HCT116 (cell line): Measurements from ENCODE around the gene FAM83F.

ENCODE experiments used
- CEBPB ChIP-seq: IDR thresholded peaks from 2 replicates; pipeline ENCODE4 v1.6.1; 2012; ENCODE audit warnings: low read depth
- EGR1 ChIP-seq: IDR thresholded peaks from 2 replicates; pipeline ENCODE4 v1.6.1; 2012; ENCODE audit warnings: low read depth
- EZH2 ChIP-seq: fragments of 200-600 bp; sonication (generic); IDR thresholded peaks from 2 replicates; pipeline ENCODE4 v1.6.1; 2017; ENCODE audit warnings: antibody characterized with exemption, mixed run types
- EZH2phosphoT487 ChIP-seq: fragments of 200-600 bp; IDR thresholded peaks from 2 replicates; pipeline ENCODE4 v1.6.1; 2018; ENCODE audit warnings: antibody characterized with exemption, borderline replicate concordance
- POLR2A ChIP-seq: IDR thresholded peaks from 2 replicates; pipeline ENCODE4 v1.7.0; 2011; ENCODE audit warnings: borderline replicate concordance; ENCODE audit not compliant: insufficient read depth, insufficient read length; ENCODE audit errors: extremely low read depth
- POLR2AphosphoS5 ChIP-seq: IDR thresholded peaks from 2 replicates; pipeline ENCODE4 v1.6.1; 2011; ENCODE audit warnings: mild to moderate bottlenecking, low read depth, low read length, moderate library complexity
- SRF ChIP-seq: IDR thresholded peaks from 2 replicates; pipeline ENCODE4 v1.6.1; 2012; ENCODE audit warnings: low read depth
- TF ChIP-seq, protein P1 (sequence below), 3 experiments: fragments of 200-600 bp in 1 of 3; sonication (generic) in 1 of 3; IDR thresholded peaks in 2 of 3; conservative IDR thresholded peaks in 1 of 3; 2 replicates each; pipeline ENCODE4 v1.5.1; 2012 to 2017; ENCODE audit warnings: low read depth in 2 of 3, low read length in 2 of 3, antibody characterized with exemption in 1 of 3, borderline replicate concordance in 1 of 3, control low read depth in 1 of 3, mild to moderate bottlenecking in 1 of 3, mixed read lengths in 1 of 3, mixed run types in 1 of 3, moderate library complexity in 1 of 3; ENCODE audit not compliant: insufficient read depth in 1 of 3
- TF ChIP-seq, protein P2 (sequence below): IDR thresholded peaks from 2 replicates; pipeline ENCODE4 v1.6.1; 2012

DNA sequence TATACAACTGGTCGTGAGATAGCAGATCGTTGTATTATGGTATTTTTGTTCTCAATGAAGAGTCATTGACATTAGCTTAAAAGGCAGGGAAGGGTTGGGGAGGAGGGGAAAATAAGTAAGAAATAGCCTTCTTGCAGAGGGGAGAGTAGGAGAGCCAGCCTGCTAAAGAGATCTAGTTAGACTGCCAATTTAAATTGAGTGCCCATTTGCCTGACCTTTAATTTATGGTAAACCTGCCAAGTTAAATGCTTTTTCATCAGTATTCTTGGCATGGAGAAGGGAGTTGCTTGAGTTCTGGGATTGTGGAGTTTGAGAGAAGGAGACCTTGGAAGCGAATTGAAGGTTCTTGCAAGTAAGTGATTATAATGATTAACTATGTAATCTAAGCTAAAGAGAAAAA lies 89.0 kb downstream of the FAM83F start:
- TF ChIP-seq, protein P1, sequence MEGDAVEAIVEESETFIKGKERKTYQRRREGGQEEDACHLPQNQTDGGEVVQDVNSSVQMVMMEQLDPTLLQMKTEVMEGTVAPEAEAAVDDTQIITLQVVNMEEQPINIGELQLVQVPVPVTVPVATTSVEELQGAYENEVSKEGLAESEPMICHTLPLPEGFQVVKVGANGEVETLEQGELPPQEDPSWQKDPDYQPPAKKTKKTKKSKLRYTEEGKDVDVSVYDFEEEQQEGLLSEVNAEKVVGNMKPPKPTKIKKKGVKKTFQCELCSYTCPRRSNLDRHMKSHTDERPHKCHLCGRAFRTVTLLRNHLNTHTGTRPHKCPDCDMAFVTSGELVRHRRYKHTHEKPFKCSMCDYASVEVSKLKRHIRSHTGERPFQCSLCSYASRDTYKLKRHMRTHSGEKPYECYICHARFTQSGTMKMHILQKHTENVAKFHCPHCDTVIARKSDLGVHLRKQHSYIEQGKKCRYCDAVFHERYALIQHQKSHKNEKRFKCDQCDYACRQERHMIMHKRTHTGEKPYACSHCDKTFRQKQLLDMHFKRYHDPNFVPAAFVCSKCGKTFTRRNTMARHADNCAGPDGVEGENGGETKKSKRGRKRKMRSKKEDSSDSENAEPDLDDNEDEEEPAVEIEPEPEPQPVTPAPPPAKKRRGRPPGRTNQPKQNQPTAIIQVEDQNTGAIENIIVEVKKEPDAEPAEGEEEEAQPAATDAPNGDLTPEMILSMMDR (IDR thresholded peaks at IDR 0.05 in 2 of 3, conservative IDR thresholded peaks at IDR 0.05 in 1 of 3; ENCODE audit: borderline replicate concordance in 1 of 3, insufficient read depth in 1 of 3, low read depth in 2 of 3, low read length in 2 of 3), result no peak
- TF ChIP-seq CEBPB, result no peak
- TF ChIP-seq EZH2, result no peak
- TF ChIP-seq, protein P2, sequence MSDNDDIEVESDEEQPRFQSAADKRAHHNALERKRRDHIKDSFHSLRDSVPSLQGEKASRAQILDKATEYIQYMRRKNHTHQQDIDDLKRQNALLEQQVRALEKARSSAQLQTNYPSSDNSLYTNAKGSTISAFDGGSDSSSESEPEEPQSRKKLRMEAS, result no peak
- TF ChIP-seq EGR1, result no peak
- TF ChIP-seq POLR2A, result no peak
- TF ChIP-seq SRF, result no peak
- no peak for TF ChIP-seq EZH2phosphoT487
- TF ChIP-seq POLR2AphosphoS5, result no peak
